D721Med (cell line): ENCODE results near the gene DLG5.

Source experiments
- DNase-seq: peaks from one replicate; pipeline ENCODE4 v3.0.0; 2011; ENCODE audit warnings: low spot score; ENCODE audit not compliant: insufficient read length
- FAIRE-seq: peaks from 2 replicates; lab custom pipeline; 2011; peaks lifted over from hg19 to GRCh38; lab: Jason Lieb, UNC
- CTCF ChIP-seq: IDR thresholded peaks from 2 replicates; pipeline ENCODE4 v1.5.1; 2012; ENCODE audit warnings: mild to moderate bottlenecking, control low read depth; ENCODE audit not compliant: insufficient read depth; ENCODE audit errors: missing control alignments

DLG5 gene, protein sequence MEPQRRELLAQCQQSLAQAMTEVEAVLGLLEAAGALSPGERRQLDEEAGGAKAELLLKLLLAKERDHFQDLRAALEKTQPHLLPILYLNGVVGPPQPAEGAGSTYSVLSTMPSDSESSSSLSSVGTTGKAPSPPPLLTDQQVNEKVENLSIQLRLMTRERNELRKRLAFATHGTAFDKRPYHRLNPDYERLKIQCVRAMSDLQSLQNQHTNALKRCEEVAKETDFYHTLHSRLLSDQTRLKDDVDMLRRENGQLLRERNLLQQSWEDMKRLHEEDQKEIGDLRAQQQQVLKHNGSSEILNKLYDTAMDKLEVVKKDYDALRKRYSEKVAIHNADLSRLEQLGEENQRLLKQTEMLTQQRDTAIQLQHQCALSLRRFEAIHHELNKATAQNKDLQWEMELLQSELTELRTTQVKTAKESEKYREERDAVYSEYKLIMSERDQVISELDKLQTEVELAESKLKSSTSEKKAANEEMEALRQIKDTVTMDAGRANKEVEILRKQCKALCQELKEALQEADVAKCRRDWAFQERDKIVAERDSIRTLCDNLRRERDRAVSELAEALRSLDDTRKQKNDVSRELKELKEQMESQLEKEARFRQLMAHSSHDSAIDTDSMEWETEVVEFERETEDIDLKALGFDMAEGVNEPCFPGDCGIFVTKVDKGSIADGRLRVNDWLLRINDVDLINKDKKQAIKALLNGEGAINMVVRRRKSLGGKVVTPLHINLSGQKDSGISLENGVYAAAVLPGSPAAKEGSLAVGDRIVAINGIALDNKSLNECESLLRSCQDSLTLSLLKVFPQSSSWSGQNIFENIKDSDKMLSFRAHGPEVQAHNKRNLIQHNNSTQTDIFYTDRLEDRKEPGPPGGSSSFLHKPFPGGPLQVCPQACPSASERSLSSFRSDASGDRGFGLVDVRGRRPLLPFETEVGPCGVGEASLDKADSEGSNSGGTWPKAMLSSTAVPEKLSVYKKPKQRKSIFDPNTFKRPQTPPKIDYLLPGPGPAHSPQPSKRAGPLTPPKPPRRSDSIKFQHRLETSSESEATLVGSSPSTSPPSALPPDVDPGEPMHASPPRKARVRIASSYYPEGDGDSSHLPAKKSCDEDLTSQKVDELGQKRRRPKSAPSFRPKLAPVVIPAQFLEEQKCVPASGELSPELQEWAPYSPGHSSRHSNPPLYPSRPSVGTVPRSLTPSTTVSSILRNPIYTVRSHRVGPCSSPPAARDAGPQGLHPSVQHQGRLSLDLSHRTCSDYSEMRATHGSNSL (N-terminal part only)

GRCh38 chr10:77926566-77927401 lies at the start of gene DLG5:
DLG5 (minus strand) TSS chr10:77926755; CDS start chr10:77926520, 235 bp downstream.
- TF ChIP-seq CTCF, result no peak
- DNase-seq, result no peak
- no peak for FAIRE-seq

- TF ChIP-seq CTCF, result no peak
- FAIRE-seq (no peak), DNase-seq (no peak)
Measured at GRCh38 chr10:77975086-77975666, 48.6 kb upstream of the DLG5 start.

- TF ChIP-seq CTCF, result peak; percentile 14
- no peak for DNase-seq
- no peak for FAIRE-seq
Measured at GRCh38 chr10:77974396-77975074, 48.0 kb upstream of the DLG5 start.

DNA sequence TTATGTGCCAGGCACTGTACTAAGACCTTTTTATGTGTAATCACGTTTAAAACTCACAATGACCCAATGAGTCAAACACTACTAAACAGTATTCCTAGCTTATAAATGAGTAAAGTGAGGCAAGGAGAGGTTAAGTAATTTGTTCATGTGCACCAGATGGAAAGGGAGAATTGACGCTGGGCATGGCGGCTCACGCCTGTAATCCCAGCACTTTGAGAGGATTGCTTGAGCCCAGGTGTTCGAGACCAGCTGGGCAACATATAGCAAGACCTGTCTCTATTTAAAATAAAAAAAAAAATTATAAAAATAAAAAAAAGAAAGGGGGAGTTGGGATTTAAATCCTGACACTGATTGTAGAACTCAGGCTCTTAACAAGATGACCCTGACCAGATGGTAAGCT lies 46.7 kb upstream of the DLG5 start:
- no peak for FAIRE-seq
- DNase-seq, result no peak
- TF ChIP-seq CTCF, result no peak

DNA sequence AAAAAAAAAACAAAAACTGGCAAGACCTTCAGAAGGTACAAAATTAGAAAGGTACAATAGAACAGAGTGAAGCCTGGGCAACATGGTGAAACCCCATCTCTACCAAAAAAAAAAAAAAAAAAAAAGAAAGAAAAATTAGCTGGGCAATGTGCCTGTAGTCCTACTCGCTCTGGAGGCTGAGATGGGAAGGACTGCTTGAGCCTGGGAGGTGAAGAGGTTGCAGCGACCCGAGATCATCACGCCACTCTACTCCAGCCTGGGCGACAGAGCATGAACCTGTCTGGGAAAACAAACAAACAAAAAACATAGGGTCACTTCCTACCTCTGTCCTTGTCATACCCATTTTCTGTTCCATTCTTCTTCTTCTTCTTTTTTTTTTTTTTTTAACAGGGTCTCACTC lies 45.6 kb upstream of the DLG5 start:
- FAIRE-seq (no peak), DNase-seq (no peak)
- no peak for TF ChIP-seq CTCF
